GM23248 (cell line): Measurements from ENCODE around the gene KIF2C.

Experiments used
- EZH2 ChIP-seq: fragments of 200-600 bp; sonication (generic); IDR thresholded peaks from 2 replicates; pipeline ENCODE4 v1.6.1; 2018; ENCODE audit warnings: antibody characterized with exemption, mild to moderate bottlenecking; ENCODE audit not compliant: insufficient read depth, poor library complexity, severe bottlenecking
- EZH2phosphoT487 ChIP-seq: fragments of 200-600 bp; sonication (generic); IDR thresholded peaks from 2 replicates; pipeline ENCODE4 v1.6.1; 2018; ENCODE audit warnings: antibody characterized with exemption, moderate library complexity, mild to moderate bottlenecking, low read depth; ENCODE audit not compliant: insufficient read depth

- TF ChIP-seq EZH2 (no peak), EZH2phosphoT487 (no peak)
These were observed 42.8 kb upstream of the KIF2C start for GRCh38 chr1:44696789-44697345.
